ENCODE measurements around the gene DDX25. TPM values are rescaled to one million over a fixed set of nuclear protein-coding genes. Genes with fewer than 3 reads are reported as not detected.

The DDX25 gene
- total RNA-seq, 6 experiments from 2014 or later: not detected

DNA sequence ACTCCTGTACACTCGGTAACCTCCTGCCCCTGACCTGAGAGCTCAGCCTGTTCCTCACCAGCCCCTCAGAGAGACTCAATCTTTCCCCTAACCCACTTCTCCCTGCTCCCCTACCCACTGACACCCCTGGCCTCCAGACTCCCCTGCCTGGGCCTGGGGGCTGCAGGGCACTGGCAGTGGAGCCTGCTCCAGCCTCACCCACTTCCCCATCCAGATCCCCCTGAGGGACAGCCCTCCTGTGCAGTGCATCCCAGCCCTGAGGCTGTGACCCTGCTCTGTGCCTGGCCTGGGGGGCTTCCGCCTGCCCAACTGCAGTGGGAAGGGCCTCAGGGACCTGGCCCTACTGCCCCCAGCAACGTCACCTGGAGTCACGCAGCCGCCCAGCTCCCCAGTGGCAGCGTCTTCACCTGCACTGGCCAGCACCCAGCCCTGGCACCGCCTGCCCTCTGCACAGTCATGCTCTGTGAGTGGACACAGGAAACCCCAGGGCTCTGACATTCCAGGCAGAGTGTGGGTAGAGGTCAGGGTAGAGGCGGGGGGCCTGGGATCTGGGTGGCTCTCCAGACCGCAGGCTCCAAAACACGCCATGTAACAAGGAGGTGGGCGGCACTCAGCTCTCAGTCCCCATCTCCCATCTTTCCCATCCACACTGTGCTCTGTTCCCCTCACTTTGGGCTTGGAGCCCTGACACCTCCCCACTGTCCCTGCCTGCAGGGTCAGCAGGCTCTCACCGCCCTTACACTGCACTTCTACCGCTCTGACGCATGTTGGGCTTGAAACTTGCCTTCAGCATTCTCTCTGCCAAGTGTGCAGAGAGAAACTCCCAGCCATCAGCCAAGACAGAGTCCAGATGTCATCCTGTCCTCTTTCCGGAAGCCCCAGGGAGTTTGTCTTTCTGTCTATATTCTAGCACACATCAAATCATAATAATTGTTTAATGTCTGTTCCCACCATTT is 46.7 kb downstream of the DDX25 start:
- Mint-ChIP-seq H3K4me1 (ENCODE audit: low read depth) (no peaks in the 10 kb centered on the region), H3K27ac (no peak overlapping the region), H3K36me3 (ENCODE audit: low read depth) (no peaks in the 10 kb centered on the region), H3K4me3 (no peak overlapping the region), H3K9me3 (no peaks in the 10 kb centered on the region), H3K27me3 (ENCODE audit: insufficient read depth) (peaks cover 27% of the 10 kb centered on the region)
- TF ChIP-seq, protein P1, sequence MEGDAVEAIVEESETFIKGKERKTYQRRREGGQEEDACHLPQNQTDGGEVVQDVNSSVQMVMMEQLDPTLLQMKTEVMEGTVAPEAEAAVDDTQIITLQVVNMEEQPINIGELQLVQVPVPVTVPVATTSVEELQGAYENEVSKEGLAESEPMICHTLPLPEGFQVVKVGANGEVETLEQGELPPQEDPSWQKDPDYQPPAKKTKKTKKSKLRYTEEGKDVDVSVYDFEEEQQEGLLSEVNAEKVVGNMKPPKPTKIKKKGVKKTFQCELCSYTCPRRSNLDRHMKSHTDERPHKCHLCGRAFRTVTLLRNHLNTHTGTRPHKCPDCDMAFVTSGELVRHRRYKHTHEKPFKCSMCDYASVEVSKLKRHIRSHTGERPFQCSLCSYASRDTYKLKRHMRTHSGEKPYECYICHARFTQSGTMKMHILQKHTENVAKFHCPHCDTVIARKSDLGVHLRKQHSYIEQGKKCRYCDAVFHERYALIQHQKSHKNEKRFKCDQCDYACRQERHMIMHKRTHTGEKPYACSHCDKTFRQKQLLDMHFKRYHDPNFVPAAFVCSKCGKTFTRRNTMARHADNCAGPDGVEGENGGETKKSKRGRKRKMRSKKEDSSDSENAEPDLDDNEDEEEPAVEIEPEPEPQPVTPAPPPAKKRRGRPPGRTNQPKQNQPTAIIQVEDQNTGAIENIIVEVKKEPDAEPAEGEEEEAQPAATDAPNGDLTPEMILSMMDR (IDR thresholded peaks at IDR 0.05): no peak
- DNase-seq: no peak

DNA sequence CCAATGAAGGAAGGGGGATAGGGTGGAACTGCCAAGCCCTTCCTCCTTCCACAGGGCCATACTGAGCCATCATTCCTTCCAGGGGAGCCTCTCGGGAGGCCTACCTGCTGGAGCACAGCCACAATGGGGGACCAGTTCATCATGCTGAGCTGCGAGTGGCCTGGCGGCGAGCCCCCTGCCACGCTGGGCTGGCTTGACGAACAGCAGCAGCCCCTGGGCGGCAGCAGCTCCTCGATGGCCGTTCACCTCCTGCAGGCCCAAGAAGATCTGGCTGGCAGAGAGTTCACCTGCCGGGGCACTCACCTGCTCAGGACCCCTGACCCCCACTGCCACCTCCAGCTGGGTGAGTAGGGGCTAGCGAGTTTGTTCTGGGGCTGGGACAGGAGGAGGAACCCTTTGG is 47.4 kb downstream of the DDX25 start:
- no peak overlapping the region for H3K27ac Mint-ChIP-seq
- no peaks in the 10 kb centered on the region for H3K4me1 Mint-ChIP-seq (ENCODE audit: low read depth)
- no peaks in the 10 kb centered on the region for H3K36me3 Mint-ChIP-seq (ENCODE audit: low read depth)
- TF ChIP-seq, protein P1 (IDR thresholded peaks at IDR 0.05): no peak
- no peak overlapping the region for H3K4me3 Mint-ChIP-seq
- DNase-seq: no peak
- no peaks in the 10 kb centered on the region for H3K9me3 Mint-ChIP-seq
- peaks cover 33% of the 10 kb centered on the region for H3K27me3 Mint-ChIP-seq (ENCODE audit: insufficient read depth)

DNA sequence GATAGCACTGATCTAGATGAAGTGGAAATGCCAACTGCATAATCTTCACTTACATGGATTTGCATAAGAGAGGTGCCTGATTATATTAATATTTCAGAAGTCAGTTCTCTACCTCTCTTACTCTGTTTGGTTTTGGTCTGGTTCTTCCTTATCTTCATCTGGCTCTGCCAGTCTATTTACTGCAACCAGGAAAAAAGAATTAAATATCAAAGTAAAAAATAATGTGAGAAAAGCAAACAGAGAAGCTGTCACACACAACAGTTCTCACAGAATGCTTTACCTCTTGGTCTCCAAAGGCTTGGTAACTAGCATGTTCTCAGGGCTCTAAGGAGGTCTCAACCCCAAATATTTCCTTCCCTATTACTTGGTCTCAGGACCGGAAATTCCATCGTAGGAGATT is 48.3 kb downstream of the DDX25 start:
- H3K4me3 Mint-ChIP-seq: no peak overlapping the region
- H3K36me3 Mint-ChIP-seq (ENCODE audit: low read depth): no peaks in the 10 kb centered on the region
- no peak for DNase-seq
- TF ChIP-seq, protein P1 (IDR thresholded peaks at IDR 0.05): no peak
- peaks cover 33% of the 10 kb centered on the region for H3K27me3 Mint-ChIP-seq (ENCODE audit: insufficient read depth)
- no peaks in the 10 kb centered on the region for H3K9me3 Mint-ChIP-seq
- H3K4me1 Mint-ChIP-seq (ENCODE audit: low read depth): no peaks in the 10 kb centered on the region
- H3K27ac Mint-ChIP-seq: no peak overlapping the region

DNA sequence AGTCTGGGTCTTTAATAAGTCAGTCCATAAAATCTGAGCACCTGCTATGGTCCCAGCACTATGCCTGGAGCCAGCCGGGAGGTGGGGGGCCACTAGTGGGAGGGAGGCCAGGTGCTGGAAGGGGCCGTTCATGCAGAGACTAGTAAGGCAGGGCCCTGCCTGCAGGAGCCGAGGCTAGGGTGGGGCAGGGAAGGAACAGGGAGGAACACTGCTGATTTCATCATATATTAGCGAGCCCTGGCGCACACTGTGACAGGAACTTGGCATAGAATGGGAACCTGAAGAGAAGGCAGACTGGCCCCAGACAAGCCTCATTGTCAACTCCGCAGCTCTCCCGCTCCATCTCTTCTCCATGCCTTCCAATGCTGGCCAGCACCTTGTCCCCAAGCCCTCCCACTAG is 48.7 kb downstream of the DDX25 start:
- H3K36me3 Mint-ChIP-seq (ENCODE audit: low read depth): no peaks in the 10 kb centered on the region
- TF ChIP-seq, protein P1 (IDR thresholded peaks at IDR 0.05): no peak
- H3K27ac Mint-ChIP-seq: no peak overlapping the region
- no peak for DNase-seq
- H3K9me3 Mint-ChIP-seq: no peaks in the 10 kb centered on the region
- no peak overlapping the region for H3K4me3 Mint-ChIP-seq
- H3K4me1 Mint-ChIP-seq (ENCODE audit: low read depth): no peaks in the 10 kb centered on the region
- H3K27me3 Mint-ChIP-seq (ENCODE audit: insufficient read depth): peaks cover 33% of the 10 kb centered on the region

DNA sequence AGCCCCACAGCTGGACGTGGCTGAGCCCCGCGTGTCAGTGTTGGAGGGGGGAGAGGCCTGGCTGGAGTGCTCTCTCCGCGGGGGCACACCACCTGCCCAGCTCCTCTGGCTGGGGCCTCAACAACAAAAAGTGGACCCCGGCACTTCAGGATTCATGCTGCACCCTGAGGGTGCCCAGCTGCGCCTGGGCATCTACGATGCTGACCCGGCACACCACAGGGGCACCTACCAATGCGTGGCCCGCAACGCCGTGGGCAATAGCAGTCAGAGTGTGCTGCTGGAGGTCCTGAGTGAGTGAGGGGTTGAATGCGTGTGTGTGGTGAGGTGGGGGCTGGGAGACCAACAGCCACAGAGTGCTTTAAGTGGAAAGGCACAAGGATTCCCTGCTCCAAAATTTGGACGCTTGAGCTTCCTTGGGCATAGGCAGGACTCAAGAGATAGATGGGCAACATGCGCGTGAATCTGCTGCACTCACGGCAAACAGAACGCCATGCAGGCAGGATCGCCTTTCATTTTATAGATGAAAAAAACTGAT is 49.2 kb downstream of the DDX25 start:
- TF ChIP-seq, protein P1 (IDR thresholded peaks at IDR 0.05): no peak
- H3K9me3 Mint-ChIP-seq: no peaks in the 10 kb centered on the region
- H3K36me3 Mint-ChIP-seq (ENCODE audit: low read depth): no peaks in the 10 kb centered on the region
- no peak overlapping the region for H3K4me3 Mint-ChIP-seq
- DNase-seq: no peak
- H3K27me3 Mint-ChIP-seq (ENCODE audit: insufficient read depth): peaks cover 33% of the 10 kb centered on the region
- H3K4me1 Mint-ChIP-seq (ENCODE audit: low read depth): no peaks in the 10 kb centered on the region
- no peak overlapping the region for H3K27ac Mint-ChIP-seq

All from HFFc6 (cell line).